ENCODE measurements around the gene PTPRG. TPM values are rescaled to one million over a fixed set of nuclear protein-coding genes. Genes with fewer than 3 reads are reported as not detected.

PTPRG gene
- total RNA-seq, 2 experiments from 2014 or later = 0.03 to 0.05 TPM

GRCh38 chr3:61990327-61991027 lies 429.1 kb downstream of the PTPRG start:
- ATAC-seq (ENCODE audit: poor library complexity) = no peak
- H3K27me3 ChIP-seq (ENCODE audit: control insufficient read depth in 1 of 2, insufficient read depth in 2 of 2, low read length in 2 of 2) = no peaks in the 10 kb centered on the region
- peaks cover 0 to 5% of the 10 kb centered on the region in 2 experiments for H3K9me3 ChIP-seq (ENCODE audit: control insufficient read depth in 1 of 2, insufficient read depth in 1 of 2, low read length in 2 of 2)
- TF ChIP-seq CTCF (IDR thresholded peaks at IDR 0.05) = no peak
- H3K9me3 Mint-ChIP-seq = no peaks in the 10 kb centered on the region
- no peak overlapping the region for H3K27ac ChIP-seq (ENCODE audit: low read depth in 1 of 2, low read length in 2 of 2)
- H3K4me3 ChIP-seq (ENCODE audit: low read length) = no peak overlapping the region
- ChIA-PET POLR2A (no interaction called here), CTCF (interaction anchor here (0.5 kb wide), 1 partner anchor 222 kb away, joined by 4 read pairs; no protein-coding TSS in a partner anchor)
- intact Hi-C loops (cut with DNase I, micrococcal nuclease) = no loop called here
- no peaks in the 10 kb centered on the region for H3K36me3 ChIP-seq (ENCODE audit: insufficient read depth, low read length)
- H3K36me3 Mint-ChIP-seq (ENCODE audit: low read depth) = no peaks in the 10 kb centered on the region
- no peak for DNase-seq
- no peak overlapping the region for H3K27ac Mint-ChIP-seq
- H3K4me3 Mint-ChIP-seq = no peak overlapping the region
- H3K4me1 Mint-ChIP-seq (ENCODE audit: low read depth) = no peaks in the 10 kb centered on the region
- no peaks in the 10 kb centered on the region for H3K27me3 Mint-ChIP-seq
- no peaks in the 10 kb centered on the region for H3K4me1 ChIP-seq (ENCODE audit: insufficient read depth, low read length)

GRCh38 chr3:61991706-61992105 lies 430.3 kb downstream of the PTPRG start:
- Mint-ChIP-seq H3K27me3 (no peaks in the 10 kb centered on the region), H3K27ac (no peak overlapping the region), H3K9me3 (peaks cover 3% of the 10 kb centered on the region), H3K4me1 (ENCODE audit: low read depth) (no peaks in the 10 kb centered on the region), H3K36me3 (ENCODE audit: low read depth) (no peaks in the 10 kb centered on the region), H3K4me3 (no peak overlapping the region)
- ChIA-PET POLR2A (no interaction called here), CTCF (no interaction called here)
- Histone ChIP-seq H3K9me3 (ENCODE audit: control insufficient read depth in 1 of 2, insufficient read depth in 1 of 2, low read length in 2 of 2) (peaks cover 0 to 5% of the 10 kb centered on the region in 2 experiments), H3K4me1 (ENCODE audit: insufficient read depth, low read length) (no peaks in the 10 kb centered on the region), H3K4me3 (ENCODE audit: low read length) (no peak overlapping the region), H3K27ac (ENCODE audit: low read depth in 1 of 2, low read length in 2 of 2) (no peak overlapping the region), H3K27me3 (ENCODE audit: control insufficient read depth in 1 of 2, insufficient read depth in 2 of 2, low read length in 2 of 2) (no peaks in the 10 kb centered on the region), H3K36me3 (ENCODE audit: insufficient read depth, low read length) (no peaks in the 10 kb centered on the region)
- no peak for DNase-seq
- intact Hi-C loops (cut with DNase I, micrococcal nuclease) = no loop called here
- no peak for TF ChIP-seq CTCF (IDR thresholded peaks at IDR 0.05)
- no peak for ATAC-seq (ENCODE audit: poor library complexity)

GRCh38 chr3:61996366-61996765 lies 435.0 kb downstream of the PTPRG start:
- TF ChIP-seq CTCF (IDR thresholded peaks at IDR 0.05) = no peak
- no peak for ATAC-seq (ENCODE audit: poor library complexity)
- ChIA-PET POLR2A (no interaction called here), CTCF (no interaction called here)
- DNase-seq = no peak
- H3K36me3 ChIP-seq (ENCODE audit: insufficient read depth, low read length) = no peaks in the 10 kb centered on the region
- Mint-ChIP-seq H3K36me3 (ENCODE audit: low read depth) (no peaks in the 10 kb centered on the region), H3K27me3 (no peaks in the 10 kb centered on the region), H3K9me3 (peaks cover 3% of the 10 kb centered on the region), H3K27ac (no peak overlapping the region), H3K4me3 (no peak overlapping the region), H3K4me1 (ENCODE audit: low read depth) (no peaks in the 10 kb centered on the region)
- H3K9me3 ChIP-seq (ENCODE audit: control insufficient read depth in 1 of 2, insufficient read depth in 1 of 2, low read length in 2 of 2) = peaks cover 0 to 9% of the 10 kb centered on the region in 2 experiments
- intact Hi-C loops (cut with DNase I, micrococcal nuclease) = no loop called here
- H3K27me3 ChIP-seq (ENCODE audit: control insufficient read depth in 1 of 2, insufficient read depth in 2 of 2, low read length in 2 of 2) = no peaks in the 10 kb centered on the region
- H3K4me1 ChIP-seq (ENCODE audit: insufficient read depth, low read length) = no peaks in the 10 kb centered on the region
- no peak overlapping the region for H3K27ac ChIP-seq (ENCODE audit: low read depth in 1 of 2, low read length in 2 of 2)
- no peak overlapping the region for H3K4me3 ChIP-seq (ENCODE audit: low read length)

Data from CD4-positive, alpha-beta T cell (primary cell).